ENCODE measurements around the gene FEM1B. TPM values are rescaled to one million over a fixed set of nuclear protein-coding genes. Genes with fewer than 3 reads are reported as not detected.

The FEM1B gene
- total RNA-seq, 4 donors from 2014 or later: 35.2 to 64.6 (median 53.0) TPM

DNA sequence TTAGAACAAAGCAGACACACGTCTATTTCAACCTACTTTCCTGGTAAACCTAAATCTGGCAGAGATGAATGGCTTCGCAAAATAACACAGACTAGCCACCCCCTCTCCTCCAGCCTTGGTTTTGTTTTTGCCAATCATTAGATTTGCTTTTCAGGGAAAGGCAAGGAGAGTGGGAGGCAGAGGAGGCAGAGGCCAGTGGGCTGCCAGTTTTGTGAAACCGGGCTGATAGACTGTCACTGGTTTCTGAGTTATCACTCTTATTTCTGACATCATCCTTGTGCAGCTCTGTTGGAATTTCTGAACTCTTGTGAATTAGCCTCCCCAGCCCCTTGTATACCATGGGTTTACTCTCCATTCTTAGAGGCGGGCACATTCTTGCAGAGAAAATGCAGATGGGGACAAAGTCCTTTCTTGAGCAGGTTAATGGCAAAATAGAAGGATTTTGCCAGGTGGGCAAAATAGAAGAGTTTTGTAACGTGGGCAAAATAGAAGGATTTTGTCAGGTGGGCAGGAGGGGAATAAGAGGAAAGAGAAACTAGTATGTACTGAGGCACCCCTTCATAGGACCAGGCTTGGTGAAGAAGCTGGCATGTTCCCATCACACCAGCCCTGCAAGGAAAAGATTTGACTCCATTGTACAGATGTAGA, 3.2 kb upstream of the FEM1B start:
- TF ChIP-seq, protein P1, sequence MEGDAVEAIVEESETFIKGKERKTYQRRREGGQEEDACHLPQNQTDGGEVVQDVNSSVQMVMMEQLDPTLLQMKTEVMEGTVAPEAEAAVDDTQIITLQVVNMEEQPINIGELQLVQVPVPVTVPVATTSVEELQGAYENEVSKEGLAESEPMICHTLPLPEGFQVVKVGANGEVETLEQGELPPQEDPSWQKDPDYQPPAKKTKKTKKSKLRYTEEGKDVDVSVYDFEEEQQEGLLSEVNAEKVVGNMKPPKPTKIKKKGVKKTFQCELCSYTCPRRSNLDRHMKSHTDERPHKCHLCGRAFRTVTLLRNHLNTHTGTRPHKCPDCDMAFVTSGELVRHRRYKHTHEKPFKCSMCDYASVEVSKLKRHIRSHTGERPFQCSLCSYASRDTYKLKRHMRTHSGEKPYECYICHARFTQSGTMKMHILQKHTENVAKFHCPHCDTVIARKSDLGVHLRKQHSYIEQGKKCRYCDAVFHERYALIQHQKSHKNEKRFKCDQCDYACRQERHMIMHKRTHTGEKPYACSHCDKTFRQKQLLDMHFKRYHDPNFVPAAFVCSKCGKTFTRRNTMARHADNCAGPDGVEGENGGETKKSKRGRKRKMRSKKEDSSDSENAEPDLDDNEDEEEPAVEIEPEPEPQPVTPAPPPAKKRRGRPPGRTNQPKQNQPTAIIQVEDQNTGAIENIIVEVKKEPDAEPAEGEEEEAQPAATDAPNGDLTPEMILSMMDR (IDR thresholded peaks at IDR 0.05; ENCODE audit: low read depth): no peak

DNA sequence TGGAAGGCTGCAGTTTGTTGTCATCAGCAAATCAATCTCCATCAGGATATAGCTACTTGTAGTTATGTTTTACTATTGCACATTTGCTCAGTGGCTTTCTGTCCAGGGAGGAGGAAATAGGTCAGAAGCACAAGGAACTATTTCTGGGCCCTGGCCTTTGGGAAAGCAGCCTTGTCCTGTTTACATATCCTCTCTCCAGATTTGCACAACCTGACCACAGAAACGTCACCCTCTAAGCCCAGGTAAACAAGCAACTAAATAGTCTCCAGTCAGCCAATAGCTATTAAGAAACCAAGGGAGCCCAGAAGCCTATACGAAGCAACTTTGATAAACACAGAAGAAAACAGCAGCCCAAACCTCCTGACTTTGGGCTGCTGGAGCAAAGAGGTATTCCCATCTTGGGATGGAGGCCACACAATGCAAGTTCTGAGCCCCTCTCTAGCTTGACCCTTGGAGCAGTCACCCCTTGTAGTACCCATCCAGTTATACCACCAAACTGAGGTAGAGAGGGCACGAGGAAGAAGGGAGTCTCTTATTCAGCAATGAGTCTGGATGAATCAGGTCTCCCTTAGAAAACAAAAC, 2.3 kb upstream of the FEM1B start:
- TF ChIP-seq, protein P1 (IDR thresholded peaks at IDR 0.05; ENCODE audit: low read depth): no peak

DNA sequence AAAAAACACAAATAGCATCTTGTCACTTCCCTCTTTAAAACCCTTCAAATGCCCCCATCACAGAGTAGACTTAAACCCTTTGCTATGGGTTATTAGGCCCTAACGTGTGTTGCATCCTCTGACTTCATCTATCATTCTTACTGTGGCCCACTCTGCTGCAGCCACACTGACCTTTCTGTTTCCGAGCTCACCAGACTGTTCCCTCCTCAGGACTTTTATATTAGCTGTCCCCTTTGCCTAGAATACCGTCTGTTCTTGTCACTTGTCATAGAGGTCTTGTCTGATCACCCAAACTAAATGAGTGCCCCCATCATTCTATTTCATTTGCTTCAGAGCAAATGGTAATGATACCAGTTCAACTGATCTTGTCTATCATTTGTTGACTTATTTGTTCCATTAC, 877 bp upstream of the FEM1B start:
- TF ChIP-seq, protein P1 (IDR thresholded peaks at IDR 0.05; ENCODE audit: low read depth): no peak

DNA sequence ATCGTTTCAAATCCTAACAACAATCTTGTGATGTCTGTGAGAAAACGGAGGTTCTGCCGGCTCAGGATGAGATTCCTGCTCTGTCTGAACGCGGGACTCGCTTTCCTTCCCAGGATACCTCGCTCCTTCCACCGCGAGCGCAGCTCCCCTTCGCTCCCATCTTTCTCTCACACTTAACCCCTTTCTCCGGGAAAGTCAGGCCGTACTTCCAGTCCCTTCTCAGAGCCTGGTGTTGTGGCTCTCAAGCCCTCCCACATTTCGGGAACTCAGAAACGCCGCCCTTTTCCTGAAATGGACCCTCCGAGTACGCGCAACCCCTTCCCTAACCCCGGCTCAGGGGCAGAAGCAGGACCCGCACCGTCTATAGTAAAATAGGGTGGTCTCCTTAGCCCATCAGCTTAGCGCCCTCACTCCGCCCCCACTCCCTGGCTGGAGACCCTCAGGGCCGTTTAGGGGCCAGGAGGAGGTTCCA, 378 bp upstream of the FEM1B start:
- TF ChIP-seq, protein P1 (IDR thresholded peaks at IDR 0.05; ENCODE audit: low read depth): no peak

DNA sequence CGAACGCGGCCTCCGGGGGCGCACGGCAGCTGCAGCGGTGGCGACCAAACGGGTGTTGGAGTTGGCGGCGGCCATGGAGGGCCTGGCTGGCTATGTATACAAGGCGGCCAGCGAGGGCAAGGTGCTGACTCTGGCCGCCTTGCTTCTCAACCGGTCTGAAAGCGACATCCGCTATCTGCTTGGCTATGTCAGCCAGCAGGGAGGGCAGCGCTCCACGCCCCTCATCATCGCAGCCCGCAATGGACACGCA, 725 bp downstream of the FEM1B start:
- TF ChIP-seq, protein P1 (IDR thresholded peaks at IDR 0.05; ENCODE audit: low read depth): no peak

DNA sequence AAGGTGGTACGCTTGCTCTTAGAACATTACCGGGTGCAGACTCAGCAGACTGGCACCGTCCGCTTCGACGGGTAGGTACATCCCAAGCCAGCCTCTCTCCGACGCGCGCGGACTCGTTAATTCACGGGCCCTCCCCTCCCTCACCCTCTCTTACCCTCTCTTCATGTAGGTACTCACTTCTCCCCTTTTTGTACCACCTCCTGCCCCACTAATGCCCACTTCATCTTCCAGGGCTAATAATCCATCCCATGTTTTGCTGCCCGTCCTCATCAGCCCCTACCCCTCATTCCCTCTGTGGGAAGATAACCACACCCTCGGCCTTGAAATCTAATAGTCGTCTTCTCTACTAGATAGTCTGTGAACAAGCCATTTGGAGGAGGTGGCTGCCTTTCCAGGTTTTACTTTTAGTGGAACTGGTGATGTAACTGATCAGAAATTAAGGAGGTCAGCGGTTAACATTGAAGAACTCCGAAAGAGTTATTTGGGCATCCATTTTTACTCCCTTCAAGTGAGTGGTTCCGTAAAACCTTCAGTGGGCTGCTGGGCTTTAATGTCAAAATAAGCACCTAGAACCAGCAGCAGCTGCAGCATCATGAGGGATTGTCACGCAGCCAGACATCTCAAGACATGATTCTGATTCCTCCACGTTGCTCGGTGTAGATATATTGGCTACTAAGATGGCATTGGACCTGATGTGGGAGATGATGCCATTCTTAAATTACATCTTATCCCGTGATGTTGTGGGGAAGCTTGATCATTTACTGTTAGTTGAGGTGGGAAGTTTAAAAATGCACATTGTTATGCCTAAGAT, 1.3 kb downstream of the FEM1B start:
- TF ChIP-seq, protein P1 (IDR thresholded peaks at IDR 0.05; ENCODE audit: low read depth): no peak

Data from subcutaneous adipose tissue (tissue), 4 donors.